K562 (cell line): ENCODE data around the gene PXN. TPM values are rescaled to one million over a fixed set of nuclear protein-coding genes. Genes with fewer than 3 reads are reported as not detected.
A peak's percentile ranks its signal among the peaks of the same experiment; 100 is the strongest.

Experiments
- CBFA2T3 ChIP-seq: fragments of 450-650 bp; IDR thresholded peaks from 2 replicates; pipeline ENCODE4 v1.6.1; 2017
- LEF1 ChIP-seq: fragments of 450-650 bp; IDR thresholded peaks from 2 replicates; pipeline ENCODE4 v1.6.1; 2016; ENCODE audit warnings: mild to moderate bottlenecking
- MGA ChIP-seq: fragments of 450-650 bp; IDR thresholded peaks from 2 replicates; pipeline ENCODE4 v1.6.1; 2016; ENCODE audit warnings: mild to moderate bottlenecking, moderate library complexity
- MYC ChIP-seq, 2 experiments: fragments of 250-450 bp in 1 of 2; sonication (Bioruptor Pico) in 1 of 2; IDR thresholded peaks; 2 replicates each; pipeline versions ENCODE4 v1.5.1 to v1.6.1; 2012 to 2021; ENCODE audit warnings: low read depth in 2 of 2, borderline replicate concordance in 1 of 2, improper control_type of control experiment in 1 of 2, low read length in 1 of 2, mild to moderate bottlenecking in 1 of 2, moderate library complexity in 1 of 2
- NCOR1 ChIP-seq: fragments of 450-650 bp; IDR thresholded peaks from 2 replicates; pipeline ENCODE4 v1.6.1; 2016; ENCODE audit warnings: mild to moderate bottlenecking, moderate library complexity
- NONO ChIP-seq, 2 experiments: fragments of 200-400 bp in 1 of 2; fragments of 450-650 bp in 1 of 2; formaldehyde crosslinking in 1 of 2; IDR thresholded peaks; 2 replicates each; pipeline ENCODE4 v1.6.1; 2017; ENCODE audit warnings: low read depth in 2 of 2, mild to moderate bottlenecking in 2 of 2, moderate library complexity in 2 of 2, low read length in 1 of 2
- NRF1 ChIP-seq, 2 experiments: fragments of 450-650 bp; IDR thresholded peaks in 1 of 2; conservative IDR thresholded peaks in 1 of 2; 2 replicates each; pipeline ENCODE4 v1.6.1; 2014; ENCODE audit warnings: mild to moderate bottlenecking in 2 of 2
- PHF20 ChIP-seq: fragments of 450-650 bp; IDR thresholded peaks from 2 replicates; pipeline ENCODE4 v1.6.1; 2018; ENCODE audit not compliant: partially characterized antibody
- TAF1 ChIP-seq: IDR thresholded peaks from 2 replicates; pipeline ENCODE4 v1.6.1; 2011; ENCODE audit warnings: mild to moderate bottlenecking, low read length, moderate library complexity; ENCODE audit not compliant: insufficient read depth, control insufficient read depth, severe bottlenecking; ENCODE audit errors: extremely low read depth
- ZBTB34 ChIP-seq: fragments of 250-450 bp; sonication (Bioruptor Pico); IDR thresholded peaks from 2 replicates; pipeline ENCODE4 v1.8.0; 2021; ENCODE audit warnings: mild to moderate bottlenecking, moderate library complexity
- ZNF639 ChIP-seq, 2 experiments: fragments of 200-800 bp in 1 of 2; sonication (Bioruptor generic) in 1 of 2; sonication (generic) in 1 of 2; formaldehyde crosslinking in 1 of 2; IDR thresholded peaks in 1 of 2; conservative IDR thresholded peaks in 1 of 2; 2 replicates each; pipeline versions ENCODE4 v1.5.0 to v1.6.1; 2016 to 2020; ENCODE audit warnings: missing compliant biosample characterization in 1 of 2, missing genetic modification characterization in 1 of 2, missing genetic modification reagents in 1 of 2
- polyA plus RNA-seq, 8 experiments: library from polyadenylated mRNA; depleted of rRNA in 4 of 8; stranded (reverse) in 5 of 8; unstranded in 3 of 8; fragments of >200 nt; fragmentation: Nextera tagmentation in 2 of 8; fragmentation: Illumina TruSeq in 1 of 8; extraction: Ambion mirVana in 2 of 8; extraction: Trizol in 1 of 8; gene quantifications; 2 replicates each; pipeline versions ENCODE4 v1.2.1 to v1.2.3, GENCODE V29; 2011 to 2014; ENCODE audit warnings: inconsistent platforms in 1 of 8, missing spikeins in 1 of 8
- total RNA-seq, 7 experiments: library from RNA; depleted of rRNA in 6 of 7; stranded (reverse); fragments of >200 nt in 6 of 7; fragmentation: Illumina TruSeq in 2 of 7; extraction: Trizol in 2 of 7; gene quantifications; 2 replicates each; pipeline versions ENCODE4 v1.2.1 to v1.2.3, GENCODE V29; 2011 to 2021; ENCODE audit warnings: low replicate concordance in 1 of 7

PXN gene
- total and polyA plus RNA-seq, 9 of the 15 experiments (the other 6 are each of a cell fraction or from before 2014, with no cell fraction given): 4.0 to 74.1 (median 18.6) TPM

- TF ChIP-seq MGA: peak; percentile 92
- peak; percentile 28; the same call in 1 of the 2 replicates for TF ChIP-seq NCOR1
- no peak for TF ChIP-seq LEF1
- TF ChIP-seq PHF20: peak; percentile 91
- TF ChIP-seq ZNF639 (CRISPR knock-in tag; conservative IDR thresholded peaks at IDR 0.05 in 1 of 2, IDR thresholded peaks at IDR 0.05 in 1 of 2): peak in 1 of 2 experiments; percentile 87; a peak in 2 of 4 replicates
- TF ChIP-seq NONO (IDR thresholded peaks at IDR 0.05; ENCODE audit: low read depth in 2 of 2, low read length in 1 of 2): peak; percentile 81 to 89
- peak in 1 of 2 experiments; percentile 28; a peak in 1 of 4 replicates for TF ChIP-seq NRF1 (conservative IDR thresholded peaks at IDR 0.05 in 1 of 2, IDR thresholded peaks at IDR 0.05 in 1 of 2)
- peak; percentile 49; the same call in 1 of the 2 replicates for TF ChIP-seq ZBTB34
- peak; percentile 95 for TF ChIP-seq TAF1
- TF ChIP-seq MYC (IDR thresholded peaks at IDR 0.05; ENCODE audit: low read depth, low read length): peak; percentile 100
- peak; percentile 92 for TF ChIP-seq MYC (CRISPR knock-in tag; IDR thresholded peaks at IDR 0.05; ENCODE audit: borderline replicate concordance, low read depth)
- TF ChIP-seq CBFA2T3: no peak
These were observed 70.8 kb downstream of the PXN start, which contains the start of gene GCN1 (continued) for GRCh38 chr12:120194534-120195395.
